Testis (tissue), 3 donors: ENCODE data around the gene GPR183. TPM values are rescaled to one million over a fixed set of nuclear protein-coding genes. Genes with fewer than 3 reads are reported as not detected.

Experiments
- DNase-seq: peaks from one replicate; pipeline ENCODE4 v3.0.0-alpha.2; 2019
- H3K27ac ChIP-seq, 2 donors: fragments of 200-600 bp; sonication (generic); one replicate each; pipeline ENCODE4 v1.5.1; 2019
- H3K27me3 ChIP-seq: fragments of 200-600 bp; sonication (generic); one replicate; pipeline ENCODE4 v1.5.1; 2019
- H3K36me3 ChIP-seq: fragments of 200-600 bp; sonication (generic); one replicate; pipeline ENCODE4 v1.5.1; 2017; ENCODE audit warnings: low read depth; ENCODE audit errors: missing control alignments
- H3K4me1 ChIP-seq: fragments of 200-600 bp; sonication (generic); one replicate; pipeline ENCODE4 v1.5.1; 2019
- H3K4me3 ChIP-seq, 2 donors: fragments of 200-600 bp; sonication (generic); one replicate each; pipeline ENCODE4 v1.5.1; 2017 to 2019
- H3K9me3 ChIP-seq: fragments of 200-600 bp; sonication (generic); one replicate; pipeline ENCODE4 v1.5.1; 2017
- POLR2A ChIP-seq: fragments of 450-650 bp; IDR thresholded peaks from one replicate; pipeline ENCODE4 v1.6.1; 2017; ENCODE audit warnings: antibody characterized with exemption, mild to moderate bottlenecking, moderate library complexity
- WGBS, 2 donors: methylation state at CpG; one replicate each; pipeline ENCODE4 v1.1.5; 2018; 5-methylcytosine and 5-hydroxymethylcytosine counted together
- intact Hi-C: fragments of 100-400 bp; cut with DNase I; formaldehyde crosslinking; loops from one replicate; pipeline ENCODE4 v1.15.1; 2023; ENCODE audit warnings: low total_unique reads
- polyA plus RNA-seq: library from polyadenylated mRNA; stranded (reverse); fragments of 350-450 nt; fragmentation: Illumina TruSeq; extraction: RNeasy Lipid Tissue Mini Kit (QIAGEN cat#74804); gene quantifications from one replicate; pipeline ENCODE4 v1.2.3, GENCODE V29; 2014; ENCODE audit warnings: low read depth, low replicate concordance; ENCODE audit not compliant: insufficient read depth
- total RNA-seq, 2 donors: library from RNA; depleted of rRNA; stranded (reverse); fragments of >200 nt; gene quantifications; one replicate each; pipeline ENCODE4 v1.2.3, GENCODE V29; 2016
- TF ChIP-seq, protein P1 (sequence below), 3 experiments: fragments of 450-650 bp in 2 of 3; fragments of 200-600 bp in 1 of 3; sonication (generic) in 1 of 3; IDR thresholded peaks; one replicate each; pipeline ENCODE4 v1.5.1; 2016 to 2019; ENCODE audit warnings: antibody characterized with exemption in 3 of 3, mild to moderate bottlenecking in 2 of 3, moderate library complexity in 1 of 3

Gene GPR183
- total and polyA plus RNA-seq, 3 donors from 2014 or later: 0.39 to 6.9 (median 2.3) TPM

DNA sequence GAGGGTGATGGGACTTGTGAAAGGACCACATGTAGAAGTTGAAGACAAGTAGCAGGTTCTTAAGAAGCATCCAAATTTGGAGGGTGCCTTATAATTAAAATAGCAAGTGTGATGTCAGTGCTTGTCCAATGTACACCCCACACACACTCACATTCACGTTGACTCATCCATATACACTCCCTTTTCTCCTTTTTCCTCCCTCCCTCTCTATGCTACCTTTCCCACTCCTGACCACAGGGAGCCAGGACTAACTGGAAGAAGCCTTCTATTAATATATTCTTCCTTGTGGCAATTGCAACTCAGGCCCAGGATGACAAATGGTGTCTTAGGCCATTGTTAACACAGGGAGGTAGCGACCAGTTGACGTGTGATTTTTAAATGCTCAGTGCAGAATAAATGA is 16.3 kb upstream of the GPR183 start:
- DNase-seq: no peak
- no peaks in the 10 kb centered on the region for H3K9me3 ChIP-seq
- intact Hi-C loops: no loop called here
- H3K27ac ChIP-seq: no peak overlapping the region
- H3K36me3 ChIP-seq: no peaks in the 10 kb centered on the region
- no peak overlapping the region for H3K4me3 ChIP-seq
- H3K27me3 ChIP-seq: no peaks in the 10 kb centered on the region
- 93 to 94% methylated on average over 3 of the region's 3 CpGs for WGBS, 2 donors
- no peaks in the 10 kb centered on the region for H3K4me1 ChIP-seq
- no peak for TF ChIP-seq POLR2A
- TF ChIP-seq, protein P1, sequence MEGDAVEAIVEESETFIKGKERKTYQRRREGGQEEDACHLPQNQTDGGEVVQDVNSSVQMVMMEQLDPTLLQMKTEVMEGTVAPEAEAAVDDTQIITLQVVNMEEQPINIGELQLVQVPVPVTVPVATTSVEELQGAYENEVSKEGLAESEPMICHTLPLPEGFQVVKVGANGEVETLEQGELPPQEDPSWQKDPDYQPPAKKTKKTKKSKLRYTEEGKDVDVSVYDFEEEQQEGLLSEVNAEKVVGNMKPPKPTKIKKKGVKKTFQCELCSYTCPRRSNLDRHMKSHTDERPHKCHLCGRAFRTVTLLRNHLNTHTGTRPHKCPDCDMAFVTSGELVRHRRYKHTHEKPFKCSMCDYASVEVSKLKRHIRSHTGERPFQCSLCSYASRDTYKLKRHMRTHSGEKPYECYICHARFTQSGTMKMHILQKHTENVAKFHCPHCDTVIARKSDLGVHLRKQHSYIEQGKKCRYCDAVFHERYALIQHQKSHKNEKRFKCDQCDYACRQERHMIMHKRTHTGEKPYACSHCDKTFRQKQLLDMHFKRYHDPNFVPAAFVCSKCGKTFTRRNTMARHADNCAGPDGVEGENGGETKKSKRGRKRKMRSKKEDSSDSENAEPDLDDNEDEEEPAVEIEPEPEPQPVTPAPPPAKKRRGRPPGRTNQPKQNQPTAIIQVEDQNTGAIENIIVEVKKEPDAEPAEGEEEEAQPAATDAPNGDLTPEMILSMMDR (IDR thresholded peaks at IDR 0.05): no peak

DNA sequence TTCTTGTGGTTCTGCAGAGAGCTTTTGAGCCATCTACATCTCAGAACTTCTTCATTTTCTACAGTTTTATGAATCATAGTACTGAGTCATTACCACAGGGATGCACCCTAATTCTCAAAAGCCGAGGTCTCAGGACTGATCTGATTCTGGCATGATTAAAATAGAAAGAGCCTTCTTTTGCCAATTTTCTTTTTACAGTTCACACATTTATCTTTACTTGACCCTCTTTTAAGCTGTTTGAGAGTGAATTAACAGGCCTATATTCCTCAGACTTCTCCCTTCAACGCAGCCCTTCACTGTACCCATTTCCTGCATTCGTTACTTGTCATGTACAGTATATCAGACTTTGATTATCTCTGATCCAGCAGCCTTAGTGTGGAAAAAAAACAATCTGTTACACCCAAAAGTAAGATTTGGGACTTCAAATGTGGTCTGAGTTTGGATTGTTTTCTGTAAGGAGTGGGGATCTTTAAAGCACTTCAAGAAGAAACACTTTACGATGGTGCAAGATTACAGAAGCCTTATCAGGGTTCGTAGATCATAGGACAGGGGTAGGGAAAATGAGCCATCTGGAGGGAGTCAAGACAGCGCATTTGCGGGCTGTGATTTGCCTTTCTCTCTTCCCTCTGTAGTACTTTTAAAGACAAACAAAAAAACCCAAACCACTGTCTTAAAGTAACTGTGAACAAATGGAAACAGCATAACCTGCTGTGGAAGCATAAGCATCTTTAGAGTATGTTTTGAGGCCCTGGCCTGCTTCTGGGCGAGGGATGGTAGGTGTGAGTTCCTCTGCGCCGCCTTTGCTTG is 15.3 kb upstream of the GPR183 start:
- TF ChIP-seq, protein P1 (IDR thresholded peaks at IDR 0.05): no peak
- TF ChIP-seq POLR2A: no peak
- H3K4me1 ChIP-seq: no peaks in the 10 kb centered on the region
- H3K27ac ChIP-seq: no peak overlapping the region
- H3K9me3 ChIP-seq: no peaks in the 10 kb centered on the region
- 76 to 87% methylated on average over 10 of the region's 10 CpGs for WGBS, 2 donors
- no peaks in the 10 kb centered on the region for H3K36me3 ChIP-seq
- DNase-seq: no peak
- no peak overlapping the region for H3K4me3 ChIP-seq
- intact Hi-C loops: no loop called here
- no peaks in the 10 kb centered on the region for H3K27me3 ChIP-seq

DNA sequence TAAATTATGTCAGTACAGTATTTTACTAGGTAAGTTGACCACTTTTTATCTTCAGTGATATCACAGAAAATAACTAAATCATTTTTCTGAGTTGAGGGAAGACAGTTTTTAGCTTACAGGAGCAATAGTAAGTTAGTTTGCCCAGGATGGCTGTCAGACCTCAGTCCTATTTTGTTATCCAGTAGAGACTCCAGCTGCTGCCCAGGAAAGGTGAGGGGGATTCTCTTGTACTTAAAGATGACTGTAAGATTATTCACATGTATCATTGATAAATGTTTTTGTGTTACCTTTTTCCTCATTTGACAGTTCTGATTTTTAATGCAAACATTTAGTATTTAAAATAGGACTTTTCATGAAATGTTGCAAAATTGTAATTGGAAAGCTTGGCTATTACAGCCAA is 14.5 kb upstream of the GPR183 start:
- no peaks in the 10 kb centered on the region for H3K9me3 ChIP-seq
- no peaks in the 10 kb centered on the region for H3K36me3 ChIP-seq
- H3K4me3 ChIP-seq: no peak overlapping the region
- H3K27me3 ChIP-seq: no peaks in the 10 kb centered on the region
- no peaks in the 10 kb centered on the region for H3K4me1 ChIP-seq
- intact Hi-C loops: no loop called here
- no peak overlapping the region for H3K27ac ChIP-seq
- no peak for DNase-seq
- TF ChIP-seq, protein P1 (IDR thresholded peaks at IDR 0.05): no peak
- no peak for TF ChIP-seq POLR2A

DNA sequence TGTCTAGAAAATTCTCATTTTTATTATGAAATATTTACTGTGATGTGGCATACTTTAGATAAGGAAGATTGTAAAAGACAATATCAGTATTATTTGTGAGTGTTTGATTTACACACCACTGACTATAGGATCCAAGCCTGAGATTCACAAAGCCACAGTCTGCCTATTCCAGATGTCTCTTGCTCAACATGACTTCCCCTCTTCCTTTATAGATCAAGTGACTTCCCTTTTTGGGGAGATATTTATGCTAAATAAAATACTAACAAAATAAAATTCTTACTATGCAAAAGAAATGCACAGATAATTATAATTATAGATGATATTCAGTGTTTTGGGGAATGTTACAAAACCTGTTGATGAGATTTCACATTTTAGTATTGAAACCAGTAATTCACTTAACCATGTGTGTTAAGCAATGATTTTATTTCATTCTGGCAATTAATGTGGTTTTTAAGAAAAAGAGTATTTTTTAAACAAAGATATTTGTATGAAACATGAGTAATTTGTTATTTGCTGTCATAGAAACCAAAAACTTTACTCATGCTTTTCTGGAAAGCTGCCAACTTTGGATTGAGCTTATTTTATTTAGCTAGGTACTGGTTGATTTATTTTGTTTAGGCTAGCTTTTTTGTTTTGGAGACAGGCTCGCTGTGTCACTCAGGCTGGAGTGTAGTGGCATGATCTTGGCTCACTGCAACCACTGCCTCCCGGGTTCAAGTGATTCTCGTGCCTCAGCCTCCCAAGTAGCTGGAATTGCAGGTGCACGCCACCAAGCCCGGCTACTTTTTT is 13.7 kb upstream of the GPR183 start:
- Histone ChIP-seq H3K4me1 (no peaks in the 10 kb centered on the region), H3K4me3 (no peak overlapping the region), H3K36me3 (no peaks in the 10 kb centered on the region), H3K9me3 (no peaks in the 10 kb centered on the region), H3K27ac (no peak overlapping the region), H3K27me3 (no peaks in the 10 kb centered on the region)
- 89 to 93% methylated on average over 5 of the region's 5 CpGs for WGBS, 2 donors
- no peak for DNase-seq
- intact Hi-C loops: no loop called here
- TF ChIP-seq, protein P1 (IDR thresholded peaks at IDR 0.05): no peak
- no peak for TF ChIP-seq POLR2A
